ENCODE measurements around the gene RNF220.

The RNF220 gene

DNA sequence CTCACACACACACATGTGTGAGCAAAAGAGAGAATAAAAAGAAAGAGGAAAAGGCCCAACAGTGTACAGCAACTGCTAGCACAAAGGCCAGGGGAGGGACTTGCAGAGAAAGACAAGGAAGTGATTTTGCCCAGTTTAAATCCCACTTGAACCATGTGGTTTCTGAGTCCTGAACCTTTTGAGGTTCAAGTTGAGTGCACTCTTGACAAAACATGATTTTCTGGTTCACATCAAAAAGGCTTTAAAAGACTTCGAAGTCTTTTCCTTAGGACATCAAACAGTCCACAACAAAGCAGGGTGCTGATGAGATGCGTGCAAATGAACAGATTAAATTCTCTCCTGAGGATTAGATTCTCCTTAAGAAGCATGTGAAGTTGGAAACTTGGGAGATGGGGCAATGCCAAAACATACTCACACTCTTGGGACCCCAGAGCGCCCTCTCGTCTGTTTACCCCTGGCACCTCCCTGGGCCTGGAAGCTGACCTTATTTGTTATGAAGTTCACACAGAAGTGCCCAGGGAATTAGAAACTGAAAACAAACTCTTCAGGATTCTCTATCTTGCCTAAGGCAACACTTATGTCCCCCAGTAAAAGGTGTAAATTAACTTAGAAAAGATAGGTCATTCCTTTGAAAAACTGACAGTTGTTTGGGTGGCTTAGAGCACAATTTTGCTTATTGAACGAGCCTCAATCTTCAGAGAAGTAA is 31.5 kb downstream of the RNF220 start:
- no peak for DNase-seq (ENCODE audit: low read depth)

DNA sequence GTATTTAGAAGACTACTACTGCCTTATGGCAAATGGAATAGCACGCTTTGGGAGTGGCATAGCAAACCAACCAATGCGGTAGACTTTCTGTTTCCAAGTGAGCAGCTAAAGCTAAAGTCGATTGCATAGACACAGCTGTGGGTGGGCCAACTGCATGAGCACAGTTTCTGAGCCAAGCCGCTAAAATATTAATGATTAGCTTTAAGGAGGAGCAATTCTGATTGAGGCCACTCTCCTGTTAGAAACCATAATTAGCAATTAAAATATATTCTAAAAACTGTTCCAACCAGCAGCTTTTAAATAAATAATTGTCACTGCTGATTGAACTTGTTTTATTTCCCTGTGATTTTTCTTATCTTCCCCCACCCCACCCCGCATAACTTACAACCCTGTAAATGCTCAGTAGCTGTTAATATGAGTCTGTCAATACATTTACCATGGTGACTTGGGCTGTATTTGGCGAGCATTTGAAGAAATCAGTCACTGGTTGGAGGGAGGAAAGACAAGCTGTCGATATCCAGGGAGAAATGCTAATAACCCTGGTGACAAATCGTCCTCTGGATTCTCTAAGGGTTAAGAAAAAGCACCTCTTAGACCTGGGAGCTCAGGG is 32.2 kb downstream of the RNF220 start:
- DNase-seq (ENCODE audit: low read depth), result no peak

DNA sequence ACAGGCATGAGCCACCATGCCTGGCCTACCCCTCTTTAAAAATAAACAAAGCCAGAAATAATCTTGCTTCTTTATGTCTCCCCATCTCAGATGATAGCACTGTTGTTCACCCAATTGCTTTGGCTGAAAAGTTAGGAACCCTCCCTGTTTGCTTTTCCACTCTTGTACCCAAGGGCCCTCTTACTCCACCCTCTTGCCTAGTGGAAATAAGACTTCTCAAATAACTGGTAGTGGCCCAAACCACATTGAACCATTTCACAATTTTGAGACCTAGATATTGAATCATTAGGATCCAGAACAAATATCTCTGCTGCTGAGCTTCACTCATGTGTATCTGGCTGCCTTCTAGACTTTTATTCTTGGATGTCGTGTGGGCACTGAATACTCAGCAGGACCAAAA is 37.7 kb downstream of the RNF220 start:
- DNase-seq (ENCODE audit: low read depth), result no peak

DNA sequence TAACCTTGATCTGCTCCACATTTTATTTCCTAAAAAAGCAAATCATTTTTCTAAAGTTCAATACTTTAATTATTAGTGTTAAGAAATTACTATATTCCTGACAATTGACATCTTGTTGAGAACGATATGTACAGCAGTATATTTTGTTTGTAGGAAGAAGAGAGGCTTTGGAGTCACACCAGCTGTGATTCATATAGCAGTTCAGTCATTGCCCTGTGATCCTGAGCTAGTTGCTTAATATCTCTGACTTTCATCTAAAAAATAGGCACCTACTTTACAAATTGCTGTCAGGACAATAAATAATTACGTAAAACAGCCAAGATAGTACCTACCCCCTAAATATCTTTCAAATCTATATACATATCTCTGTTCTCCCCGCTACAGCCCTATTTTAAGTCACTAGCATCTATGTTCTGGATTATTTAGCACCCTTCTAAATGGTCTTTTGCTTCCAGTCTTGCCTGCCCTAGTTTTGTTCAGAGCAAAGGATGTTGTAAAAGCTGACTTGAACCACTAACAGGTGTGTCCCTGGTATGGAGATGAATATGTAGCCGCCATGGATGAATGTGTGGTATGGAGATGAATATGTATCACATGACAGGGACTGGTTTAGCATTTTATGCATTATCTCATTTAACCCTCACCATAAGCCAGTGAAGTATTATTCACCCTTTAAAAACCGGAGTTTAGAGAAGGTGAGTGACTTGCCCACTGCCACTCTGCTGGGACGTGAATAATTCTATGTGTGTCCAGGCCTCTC is 42.2 kb downstream of the RNF220 start:
- DNase-seq (ENCODE audit: low read depth), result no peak

DNA sequence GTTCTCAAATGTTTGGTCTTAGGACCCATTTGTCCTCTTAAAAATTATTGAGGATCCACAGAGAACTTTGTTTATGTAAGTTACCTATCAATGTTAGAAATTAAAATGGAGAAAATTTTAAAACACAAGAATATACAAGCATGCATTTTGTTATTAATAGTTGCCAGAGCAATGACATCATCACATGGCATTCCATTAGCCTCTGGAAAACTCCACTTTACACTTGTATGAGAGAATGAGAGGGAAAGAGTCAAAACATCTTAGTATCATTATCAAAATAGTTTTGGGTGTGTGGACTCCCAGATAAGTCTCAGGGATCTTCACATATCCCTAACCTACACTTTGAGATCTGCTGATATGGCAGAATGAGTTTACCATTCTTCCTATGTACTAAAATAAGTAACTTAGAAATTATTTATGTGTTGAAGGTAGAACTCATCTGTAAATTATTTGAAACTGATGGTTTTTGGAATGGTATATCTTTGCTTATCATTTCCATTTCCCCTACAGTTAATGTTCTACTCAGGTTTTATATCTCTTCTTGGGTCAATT is 48.8 kb downstream of the RNF220 start:
- DNase-seq (ENCODE audit: low read depth), result no peak

DNA sequence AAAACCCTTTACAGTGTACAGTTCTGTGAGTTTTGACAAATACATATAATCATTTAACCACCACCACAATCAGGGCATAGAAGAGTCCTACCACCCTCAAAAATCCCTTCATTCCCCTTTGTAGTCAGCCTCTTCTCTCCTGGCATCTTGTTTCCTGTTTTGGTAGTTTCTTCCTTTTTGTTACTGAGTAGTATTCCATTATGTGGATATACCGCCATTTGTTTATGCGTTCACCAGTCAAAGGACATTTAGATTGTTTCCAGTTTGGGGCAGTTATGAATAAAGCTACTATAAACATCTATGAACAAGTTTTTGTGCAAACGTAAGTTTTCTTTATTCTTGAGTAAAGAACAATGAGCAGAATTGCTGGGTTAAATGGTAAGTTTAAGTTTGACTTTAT is 49.6 kb downstream of the RNF220 start:
- no peak for DNase-seq (ENCODE audit: low read depth)

DNA sequence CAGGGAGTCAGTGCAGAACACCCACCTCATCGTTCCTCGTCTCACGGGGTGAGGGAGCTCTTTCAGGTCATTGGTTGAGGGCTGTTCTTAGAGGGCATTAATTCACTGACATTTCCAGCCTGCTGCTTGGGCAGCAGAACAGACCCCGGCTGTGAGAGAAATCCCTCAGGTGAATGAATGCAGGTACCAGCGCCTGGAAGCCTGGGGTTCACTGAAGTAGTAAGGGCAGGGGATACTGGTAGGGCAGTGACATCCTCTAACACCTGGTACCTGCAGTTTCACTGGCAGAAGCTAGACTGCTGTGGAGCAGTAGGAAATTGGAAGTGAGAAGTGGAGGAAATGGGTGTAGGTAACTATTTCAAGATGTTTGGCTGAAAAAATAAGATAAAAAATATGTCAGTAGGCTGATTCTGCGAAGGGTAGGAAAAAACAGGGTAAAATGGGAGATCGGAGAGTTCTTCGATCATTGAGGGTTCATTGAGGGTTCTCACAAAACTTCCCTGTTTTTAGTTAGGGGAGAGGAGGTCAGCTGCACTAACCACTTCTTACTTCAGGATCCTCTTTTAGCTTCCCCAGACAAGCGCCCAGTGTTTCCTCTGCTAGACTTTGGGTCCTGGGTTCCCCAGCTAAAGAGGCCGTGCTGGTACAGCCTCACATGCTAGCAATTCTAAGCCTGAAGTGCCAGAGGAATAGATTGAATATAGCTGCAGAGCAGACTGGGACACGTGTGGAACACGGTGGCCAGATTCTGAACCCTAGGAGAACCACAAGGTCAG is 55.2 kb downstream of the RNF220 start:
- DNase-seq (ENCODE audit: low read depth), result no peak

DNA sequence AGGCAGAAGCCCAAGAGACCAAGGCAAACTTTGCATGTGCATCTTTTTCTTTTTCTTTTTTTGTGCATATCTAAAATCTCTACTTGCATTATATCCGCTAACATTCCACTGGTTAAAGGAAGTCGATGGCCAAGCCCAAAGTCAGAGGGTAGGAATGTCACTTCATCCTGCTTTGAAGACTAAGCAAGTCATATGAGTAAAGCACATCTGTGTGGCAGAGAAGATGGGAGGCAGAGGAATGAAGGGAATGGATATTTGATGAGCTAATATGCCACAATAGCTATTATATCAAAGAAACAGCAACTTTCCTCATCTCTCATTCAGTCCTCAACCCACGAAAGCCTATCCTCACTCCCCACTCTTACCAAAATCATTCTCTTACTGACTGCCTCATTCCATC is 59.3 kb downstream of the RNF220 start:
- DNase-seq (ENCODE audit: low read depth), result no peak

DNA sequence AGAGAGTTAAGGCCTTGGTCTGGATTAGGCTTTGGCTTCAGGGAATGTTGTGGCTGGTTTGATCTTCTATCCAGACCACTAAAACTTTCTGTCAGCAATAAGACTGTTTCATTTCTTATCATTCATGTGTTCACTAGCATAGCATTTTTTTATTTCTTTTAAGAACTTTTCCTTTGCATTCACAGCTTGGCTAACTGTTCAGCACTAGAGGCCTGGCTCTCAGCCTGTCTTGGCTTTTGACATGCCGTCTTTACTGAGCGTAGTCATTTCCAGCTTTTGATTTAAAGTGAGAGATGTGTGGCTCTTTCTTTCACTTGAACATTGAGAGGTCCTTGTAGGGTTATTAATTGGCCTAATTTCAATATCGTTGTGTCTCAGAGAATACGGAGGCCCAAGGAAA is 62.5 kb downstream of the RNF220 start:
- no peak for DNase-seq (ENCODE audit: low read depth)

DNA sequence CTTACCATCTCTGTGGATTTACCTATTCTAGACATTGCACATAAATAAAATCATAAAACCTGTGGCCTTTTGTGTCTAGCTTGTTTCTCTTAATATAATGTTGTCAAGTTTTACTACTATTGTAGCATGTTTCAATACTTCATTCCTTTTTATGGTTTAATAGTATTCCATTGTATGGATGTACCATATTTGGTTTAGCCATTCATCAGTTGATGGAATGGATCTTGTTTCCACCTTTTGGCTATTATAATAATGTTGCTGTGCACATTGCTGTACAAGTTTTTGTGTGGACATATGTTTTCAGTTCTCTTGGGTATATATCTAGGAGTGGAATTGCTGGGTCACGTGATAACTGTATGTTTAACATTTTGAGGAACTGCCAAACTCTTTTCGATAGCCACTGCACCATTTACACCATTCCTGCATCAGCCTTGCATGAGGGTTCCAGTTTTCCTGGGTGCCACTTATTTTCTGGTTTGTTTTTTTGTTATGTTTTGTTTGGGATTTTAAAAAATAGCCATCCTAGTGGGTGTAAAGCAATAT is 66.9 kb downstream of the RNF220 start:
- no peak for DNase-seq (ENCODE audit: low read depth)

DNA sequence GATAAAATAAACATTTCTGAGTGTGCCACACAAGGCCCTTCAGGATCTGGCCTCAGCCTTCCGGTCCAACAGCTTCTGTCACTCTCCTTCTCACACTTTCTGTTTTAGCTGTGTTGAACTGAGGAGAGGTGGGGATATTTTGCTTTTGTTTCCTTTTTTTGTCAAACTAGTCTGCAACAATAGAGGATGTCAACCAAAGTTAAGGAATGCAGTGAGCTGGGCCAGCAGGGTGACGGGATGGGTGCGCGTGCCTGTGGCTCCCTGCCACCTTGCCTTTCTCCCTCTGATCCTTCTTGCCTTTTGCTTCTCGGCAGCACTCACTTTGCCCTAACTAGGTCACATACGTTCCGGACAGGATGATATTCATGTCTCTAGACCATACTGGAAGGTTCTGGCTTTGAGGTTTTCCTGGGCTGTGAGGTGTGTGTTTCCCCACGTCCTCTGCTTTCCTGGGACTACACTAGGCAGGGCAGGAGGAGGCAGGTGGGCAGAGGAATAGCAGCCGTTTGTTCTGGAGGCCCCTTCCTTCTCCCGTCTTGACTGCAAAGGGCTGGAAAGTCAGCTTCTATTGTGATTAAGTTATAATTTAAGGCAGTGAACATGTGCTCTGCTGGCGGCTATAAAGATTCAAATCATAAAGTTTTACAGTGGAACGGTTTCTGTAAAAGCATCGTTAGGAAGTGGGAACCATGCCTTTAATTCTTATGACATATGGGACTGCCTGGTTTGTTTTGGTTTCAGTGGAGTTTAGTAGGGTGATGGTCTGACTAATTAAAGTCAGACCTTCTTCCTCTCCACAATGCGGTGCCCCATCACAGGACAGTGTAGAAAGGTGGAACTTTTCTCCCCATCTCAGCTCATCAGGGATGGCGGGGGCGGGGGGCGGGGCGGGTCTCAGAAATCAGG is 67.8 kb downstream of the RNF220 start:
- no peak for DNase-seq (ENCODE audit: low read depth)

DNA sequence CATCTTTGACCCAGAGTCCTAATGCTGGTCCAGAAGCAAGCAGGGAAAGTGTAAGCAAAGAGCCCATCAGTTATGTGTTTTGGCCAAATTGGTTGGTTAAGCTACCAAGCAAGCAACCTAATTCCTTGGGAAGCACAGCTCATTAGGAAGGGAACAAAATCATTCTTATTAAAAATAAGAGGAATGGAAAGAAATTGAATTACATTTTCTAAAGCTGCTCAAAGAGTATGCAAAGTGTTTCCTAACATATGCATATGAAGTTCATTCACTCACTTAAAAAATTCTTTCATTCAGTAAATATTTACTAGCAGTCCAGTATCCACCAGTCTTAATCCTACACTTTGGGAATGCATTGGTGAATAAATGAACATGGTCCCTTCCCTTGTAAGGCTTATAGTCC is 71.8 kb downstream of the RNF220 start:
- no peak for DNase-seq (ENCODE audit: low read depth)

DNA sequence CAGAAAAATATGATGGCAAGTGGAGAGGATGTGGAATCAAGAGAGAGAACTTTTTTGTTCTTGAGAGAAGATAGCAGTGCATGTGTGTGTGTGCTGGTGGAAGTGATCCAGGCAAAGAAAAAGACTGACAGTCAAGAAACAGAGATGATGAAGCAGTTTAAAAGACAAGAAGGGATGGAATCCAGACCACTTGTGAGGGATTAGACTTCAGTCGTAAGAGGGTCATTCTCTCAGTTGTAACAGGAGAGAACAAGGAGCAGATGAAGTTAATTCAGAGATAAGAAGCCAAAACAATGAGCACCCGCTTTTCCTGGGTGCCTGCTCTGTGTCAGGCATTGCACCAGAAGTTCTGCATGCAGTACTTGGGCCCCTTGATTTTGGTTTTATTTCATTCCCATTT is 76.6 kb downstream of the RNF220 start:
- no peak for DNase-seq (ENCODE audit: low read depth)

DNA sequence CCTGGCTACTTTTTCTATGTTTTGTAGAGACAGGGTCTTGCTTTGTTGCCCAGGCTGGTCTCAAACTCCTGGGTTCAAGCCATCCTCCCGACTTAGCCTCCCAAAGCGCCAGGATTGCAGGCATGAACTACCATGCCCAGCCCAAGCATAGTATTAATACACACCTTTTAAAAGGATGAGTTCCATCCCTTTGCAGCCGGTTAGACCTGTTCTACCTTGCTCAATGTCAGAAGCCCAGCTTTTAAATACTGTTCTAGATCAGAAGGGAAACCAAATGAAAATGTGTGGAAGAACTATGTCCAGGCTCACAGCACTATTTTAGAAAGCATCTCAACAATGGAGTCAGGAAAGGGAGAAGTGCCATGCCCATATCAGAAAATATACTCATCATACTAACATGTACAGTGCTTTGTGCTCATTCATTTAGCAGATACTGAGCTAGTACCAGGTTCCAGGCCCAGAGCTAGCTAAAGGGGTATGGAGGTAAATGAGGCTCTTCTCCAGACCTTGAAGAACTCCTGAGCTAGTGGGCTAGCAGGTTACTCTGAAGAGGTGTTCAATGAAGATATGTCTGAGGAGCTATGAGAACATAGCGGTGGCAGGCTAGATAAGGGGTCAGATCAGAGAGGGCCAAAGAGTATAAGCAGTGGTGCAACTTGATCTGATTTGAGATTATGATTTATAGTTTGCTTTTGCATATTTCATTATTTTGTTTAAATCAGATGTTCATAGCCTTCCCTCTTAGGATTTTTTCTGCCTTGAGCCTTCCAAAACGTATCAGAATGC is 78.2 kb downstream of the RNF220 start:
- DNase-seq (ENCODE audit: low read depth), result no peak

DNA sequence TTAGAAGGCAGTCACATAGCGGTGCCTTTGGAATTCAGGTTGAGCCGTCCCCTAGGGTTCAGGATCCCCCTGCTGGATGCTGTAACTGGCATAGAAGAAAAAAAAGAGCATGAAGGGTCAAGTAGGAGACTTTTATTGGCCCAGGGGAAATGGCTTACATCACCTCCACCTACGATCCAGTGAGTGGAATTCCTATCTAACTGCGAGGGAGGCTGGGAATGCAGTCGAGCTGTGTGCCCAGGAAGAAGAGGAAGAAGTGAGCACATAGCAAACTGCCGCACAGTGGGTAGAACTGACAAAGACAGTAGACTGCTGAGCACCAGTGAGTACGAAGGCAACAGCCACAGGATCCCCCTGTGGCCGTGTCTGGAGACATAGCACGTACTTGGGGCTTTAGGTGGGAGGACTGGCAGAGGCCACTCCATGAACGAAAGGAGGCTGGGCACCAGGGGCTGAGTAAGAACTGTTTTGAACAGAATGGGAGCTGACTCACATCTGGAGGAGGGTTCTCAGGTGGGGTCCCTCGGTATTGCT is 79.2 kb downstream of the RNF220 start:
- no peak for DNase-seq (ENCODE audit: low read depth)

DNA sequence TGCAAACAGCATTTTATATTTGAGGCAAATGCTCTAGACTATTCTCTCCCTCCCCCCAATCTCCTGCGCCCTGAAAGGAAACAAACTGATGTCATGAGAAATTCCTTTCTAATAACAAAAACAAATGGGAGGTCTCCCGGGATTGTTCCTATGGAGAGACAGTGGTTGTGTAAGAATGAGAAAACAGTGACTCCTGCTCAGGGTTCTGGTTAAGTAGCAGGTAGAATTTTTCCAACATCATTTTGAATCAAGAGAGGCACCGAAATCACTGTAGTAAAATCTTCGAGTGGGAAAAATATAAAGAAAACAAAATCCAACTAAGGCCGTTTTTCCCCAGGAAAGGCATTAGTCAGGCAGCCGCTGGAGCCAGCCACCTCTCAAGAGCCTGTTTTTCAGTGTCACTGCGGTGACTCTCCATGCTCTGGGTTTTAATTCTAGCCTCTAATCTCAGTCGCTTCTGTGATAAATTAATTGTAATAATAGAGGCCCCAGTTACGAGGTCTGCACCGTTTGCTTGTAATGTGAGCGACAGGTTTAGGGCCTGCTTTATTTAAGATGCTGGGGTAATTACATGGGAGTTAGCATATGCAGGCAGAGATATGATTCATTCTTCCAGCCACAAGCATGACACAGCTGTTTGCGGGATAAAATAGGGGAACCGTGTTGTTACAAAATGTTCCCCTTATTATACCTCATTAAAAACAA is 80.3 kb downstream of the RNF220 start:
- DNase-seq (ENCODE audit: low read depth), result no peak

DNA sequence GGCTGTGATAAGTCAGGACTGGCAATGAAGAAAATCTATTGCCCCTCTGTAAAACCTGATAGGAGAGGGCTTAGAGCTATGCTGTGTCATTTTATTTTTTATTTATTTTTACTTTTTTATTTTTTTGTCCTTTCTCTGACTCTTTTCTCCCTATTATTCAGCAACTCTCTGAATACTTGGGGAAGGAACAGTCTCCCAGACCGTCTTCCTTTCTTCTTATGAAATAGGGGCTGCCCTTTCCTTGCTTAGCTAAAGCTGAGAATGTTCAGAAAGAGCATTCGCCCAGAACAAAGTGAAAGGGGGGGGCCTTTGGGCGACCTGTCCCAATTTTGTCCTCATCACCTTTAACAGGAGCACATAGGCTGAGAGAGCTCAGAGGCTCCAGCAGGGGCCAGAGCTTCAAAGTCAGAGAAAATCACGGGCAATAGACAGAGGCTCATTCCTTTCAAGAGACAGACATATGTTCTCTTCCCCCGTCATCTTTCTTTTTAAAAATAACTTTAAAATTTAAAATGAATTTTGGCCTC is 80.9 kb downstream of the RNF220 start:
- DNase-seq (ENCODE audit: low read depth), result no peak

DNA sequence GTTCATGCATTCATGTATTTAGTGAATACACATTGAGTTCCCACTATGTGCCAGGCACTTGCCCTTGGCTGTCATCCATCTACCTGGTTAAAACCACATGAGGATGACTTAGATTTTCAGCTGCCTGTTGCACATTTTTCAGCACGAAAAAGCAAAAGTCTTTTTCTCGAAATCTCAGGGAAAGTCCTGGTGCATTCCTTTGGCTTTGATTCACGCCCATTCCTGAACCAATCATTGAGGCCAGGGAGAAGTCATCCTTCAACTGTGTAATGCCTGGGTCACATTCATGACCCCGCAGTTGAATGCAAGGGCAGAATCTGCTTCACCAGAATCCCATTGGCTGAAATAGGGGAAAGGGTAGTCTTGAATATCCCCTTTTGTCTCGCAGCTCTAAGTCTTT is 84.4 kb downstream of the RNF220 start:
- DNase-seq (ENCODE audit: low read depth), result no peak
